ACC112 (cell line): ENCODE results near the gene RBMS1.
"Not testable (repeated sequence)": the region's sequence is repeated elsewhere in the genome, so short reads cannot be mapped to it uniquely, and the experiment has no call there.

Source experiments
- H2AFZ ChIP-seq: fragments of 200-600 bp; sonication (generic); one replicate; pipeline ENCODE4 v1.6.0; 2017; ENCODE audit warnings: antibody characterized with exemption, low read length; ENCODE audit not compliant: unreplicated experiment
- H3K27ac ChIP-seq: fragments of 200-600 bp; sonication (generic); 2 replicates; pipeline ENCODE4 v1.5.1; 2014; ENCODE audit warnings: low read depth, mild to moderate bottlenecking, antibody characterized with exemption, low read length, moderate library complexity
- H3K27me3 ChIP-seq: fragments of 200-600 bp; sonication (generic); 2 replicates; pipeline ENCODE4 v1.6.1; 2014; ENCODE audit warnings: mild to moderate bottlenecking, antibody characterized with exemption, low read length, moderate library complexity, mixed read lengths; ENCODE audit not compliant: insufficient read depth
- H3K36me3 ChIP-seq: fragments of 200-600 bp; sonication (generic); 2 replicates; pipeline ENCODE4 v1.6.1; 2016; ENCODE audit warnings: mild to moderate bottlenecking, antibody characterized with exemption, low read length, moderate library complexity, mixed read lengths; ENCODE audit not compliant: insufficient read depth
- H3K4me1 ChIP-seq: fragments of 200-600 bp; sonication (generic); one replicate; pipeline ENCODE4 v1.6.1; 2016; ENCODE audit warnings: low read length, mixed read lengths; ENCODE audit not compliant: insufficient read depth, unreplicated experiment, control insufficient read depth
- H3K4me3 ChIP-seq: fragments of 200-600 bp; sonication (generic); 2 replicates; pipeline ENCODE4 v1.5.1; 2014; ENCODE audit warnings: mild to moderate bottlenecking, low read depth, low read length
- H3K79me2 ChIP-seq: fragments of 200-600 bp; sonication (generic); one replicate; pipeline ENCODE4 v1.6.0; 2016; ENCODE audit warnings: low read length; ENCODE audit not compliant: control insufficient read depth, unreplicated experiment, insufficient read depth

RBMS1 gene

GRCh38 chr2:160457588-160457987 is 36.0 kb downstream of the RBMS1 start:
- Histone ChIP-seq H2AFZ (no peak overlapping the region), H3K27me3 (no peaks in the 10 kb centered on the region), H3K36me3 (no peaks in the 10 kb centered on the region), H3K27ac (no peak overlapping the region), H3K4me1 (peaks cover 18% of the 10 kb centered on the region), H3K4me3 (no peak overlapping the region), H3K79me2 (peaks cover 71% of the 10 kb centered on the region)

- no peaks in the 10 kb centered on the region for H3K36me3 ChIP-seq
- no peaks in the 10 kb centered on the region for H3K27me3 ChIP-seq
- H3K27ac ChIP-seq: no peak overlapping the region
- H3K79me2 ChIP-seq: peaks cover 53% of the 10 kb centered on the region
- no peak overlapping the region for H2AFZ ChIP-seq
- peaks cover 18% of the 10 kb centered on the region for H3K4me1 ChIP-seq
- H3K4me3 ChIP-seq: peak overlapping the region; percentile 29; the same call in 1 of the 2 replicates
Measured at GRCh38 chr2:160454070-160454797, 39.4 kb downstream of the RBMS1 start.

GRCh38 chr2:160453111-160453820 is 40.3 kb downstream of the RBMS1 start:
- Histone ChIP-seq H3K27ac (no peak overlapping the region), H3K27me3 (no peaks in the 10 kb centered on the region), H2AFZ (no peak overlapping the region), H3K4me1 (peaks cover 18% of the 10 kb centered on the region), H3K79me2 (peaks cover 48% of the 10 kb centered on the region), H3K36me3 (no peaks in the 10 kb centered on the region), H3K4me3 (no peak overlapping the region)

- no peak overlapping the region for H3K4me3 ChIP-seq
- H3K4me1 ChIP-seq: peaks cover 13% of the 10 kb centered on the region
- H3K27ac ChIP-seq: no peak overlapping the region
- peaks cover 10% of the 10 kb centered on the region for H3K36me3 ChIP-seq
- no peak overlapping the region for H2AFZ ChIP-seq
- peaks cover 50% of the 10 kb centered on the region for H3K79me2 ChIP-seq
- no peaks in the 10 kb centered on the region for H3K27me3 ChIP-seq
Measured at GRCh38 chr2:160450486-160450885, 43.1 kb downstream of the RBMS1 start.

GRCh38 chr2:160448821-160449220 is 44.8 kb downstream of the RBMS1 start:
- H3K27me3 ChIP-seq, H3K4me3 ChIP-seq, H2AFZ ChIP-seq, H3K4me1 ChIP-seq, H3K27ac ChIP-seq: not testable (repeated sequence)
- peaks cover 14% of the 10 kb centered on the region for H3K36me3 ChIP-seq
- H3K79me2 ChIP-seq: peaks cover 43% of the 10 kb centered on the region

GRCh38 chr2:160445673-160446072 is 47.9 kb downstream of the RBMS1 start:
- Histone ChIP-seq H2AFZ (no peak overlapping the region), H3K79me2 (peaks cover 38% of the 10 kb centered on the region), H3K4me1 (no peaks in the 10 kb centered on the region), H3K36me3 (peaks cover 17% of the 10 kb centered on the region), H3K27ac (no peak overlapping the region), H3K27me3 (no peaks in the 10 kb centered on the region), H3K4me3 (no peak overlapping the region)

- Histone ChIP-seq H3K27ac (no peak overlapping the region), H3K36me3 (peaks cover 17% of the 10 kb centered on the region), H3K79me2 (peaks cover 39% of the 10 kb centered on the region), H3K4me3 (no peak overlapping the region), H2AFZ (no peak overlapping the region), H3K4me1 (no peaks in the 10 kb centered on the region), H3K27me3 (no peaks in the 10 kb centered on the region)
Measured at GRCh38 chr2:160442603-160443002, 51.0 kb downstream of the RBMS1 start.

- peaks cover 43% of the 10 kb centered on the region for H3K79me2 ChIP-seq
- H3K36me3 ChIP-seq: peaks cover 7% of the 10 kb centered on the region
- H3K27me3 ChIP-seq: no peaks in the 10 kb centered on the region
- no peak overlapping the region for H3K27ac ChIP-seq
- no peak overlapping the region for H2AFZ ChIP-seq
- no peaks in the 10 kb centered on the region for H3K4me1 ChIP-seq
- no peak overlapping the region for H3K4me3 ChIP-seq
Measured at GRCh38 chr2:160440888-160441287, 52.7 kb downstream of the RBMS1 start.

- not testable (repeated sequence) for H3K4me3 ChIP-seq, H2AFZ ChIP-seq, H3K27ac ChIP-seq, H3K36me3 ChIP-seq, H3K27me3 ChIP-seq
- Histone ChIP-seq H3K4me1 (peaks cover 17% of the 10 kb centered on the region), H3K79me2 (peaks cover 51% of the 10 kb centered on the region)
Measured at GRCh38 chr2:160439038-160439437, 54.6 kb downstream of the RBMS1 start.

- H2AFZ ChIP-seq: no peak overlapping the region
- no peak overlapping the region for H3K4me3 ChIP-seq
- H3K36me3 ChIP-seq: no peaks in the 10 kb centered on the region; the same call in none of the 2 replicates
- peaks cover 49% of the 10 kb centered on the region for H3K79me2 ChIP-seq
- no peak overlapping the region for H3K27ac ChIP-seq
- H3K27me3 ChIP-seq: no peaks in the 10 kb centered on the region
- H3K4me1 ChIP-seq: peaks cover 35% of the 10 kb centered on the region
Measured at GRCh38 chr2:160437273-160437672, 56.3 kb downstream of the RBMS1 start.
